SK-N-SH (cell line): Measurements from ENCODE around the gene APOC3. TPM values are rescaled to one million over a fixed set of nuclear protein-coding genes. Genes with fewer than 3 reads are reported as not detected.

ENCODE experiments used
- CTCF ChIA-PET: fragments of 300-600, 350-600 bp; formaldehyde crosslinking; extraction: SDS; loops from one replicate; lab custom pipeline; 2021; lab: Yijun Ruan, JAX
- POLR2A ChIA-PET: fragments of 350-600 bp; sonication (Branson Sonifier 250); formaldehyde crosslinking; extraction: SDS; loops from one replicate; lab custom pipeline; 2020; ENCODE audit warnings: antibody characterized with exemption, inconsistent platforms; lab: Yijun Ruan, JAX
- DNase-seq: peaks from one replicate; pipeline ENCODE4 v3.0.0; 2012
- H2AFZ ChIP-seq: fragments of 200-600 bp; sonication (generic); 2 replicates; pipeline ENCODE4 v1.8.1; 2016; ENCODE audit warnings: antibody characterized with exemption, mild to moderate bottlenecking, low read depth
- H3F3A ChIP-seq: fragments of 200-600 bp; sonication (generic); replicated peaks from 2 replicates; pipeline ENCODE3; 2016; ENCODE audit warnings: antibody characterized with exemption, mild to moderate bottlenecking; ENCODE audit not compliant: insufficient read depth
- H3K27ac ChIP-seq, 2 experiments: fragments of 200-500 bp in 1 of 2; fragments of 200-600 bp in 1 of 2; sonication (Bioruptor generic) in 1 of 2; sonication (generic), shearing (Covaris generic) in 1 of 2; 2 replicates each; pipeline versions ENCODE4 v1.5.1 to v1.6.1; 2014 to 2016; ENCODE audit warnings: low read depth in 2 of 2, inconsistent platforms in 1 of 2, low read length in 1 of 2, mild to moderate bottlenecking in 1 of 2, mixed read lengths in 1 of 2
- H3K27me3 ChIP-seq: fragments of 200-600 bp; sonication (generic), shearing (Covaris generic); 2 replicates; pipeline ENCODE4 v1.6.1; 2016; ENCODE audit warnings: mixed run types; ENCODE audit not compliant: insufficient read depth
- H3K36me3 ChIP-seq, 2 experiments: fragments of 200-500 bp in 1 of 2; fragments of 200-600 bp in 1 of 2; sonication (Bioruptor generic) in 1 of 2; sonication (generic) in 1 of 2; replicated peaks in 1 of 2; 2 replicates each; pipeline versions ENCODE3 to v1.5.1; 2014 to 2016; ENCODE audit warnings: low read length in 1 of 2, mild to moderate bottlenecking in 1 of 2; ENCODE audit not compliant: insufficient read depth in 2 of 2, control insufficient read depth in 1 of 2
- H3K4me1 ChIP-seq, 2 experiments: fragments of 200-500 bp in 1 of 2; fragments of 200-600 bp in 1 of 2; sonication (Bioruptor generic) in 1 of 2; sonication (generic), shearing (Covaris generic) in 1 of 2; 2 replicates each; pipeline versions ENCODE4 v1.5.1 to v1.6.1; 2014 to 2016; ENCODE audit warnings: low read depth in 1 of 2, low read length in 1 of 2, mixed run types in 1 of 2; ENCODE audit not compliant: insufficient read depth in 2 of 2, control insufficient read depth in 1 of 2
- H3K4me2 ChIP-seq: fragments of 200-600 bp; sonication (generic), shearing (Covaris generic); 2 replicates; pipeline ENCODE4 v1.6.1; 2017; ENCODE audit warnings: mixed run types
- H3K4me3 ChIP-seq, 2 experiments: fragments of 200-500 bp in 1 of 2; fragments of 200-600 bp in 1 of 2; sonication (Bioruptor generic) in 1 of 2; sonication (generic), shearing (Covaris generic) in 1 of 2; 2 replicates each; pipeline versions ENCODE4 v1.5.1 to v1.8.1; 2014 to 2016; ENCODE audit warnings: low read depth in 2 of 2, inconsistent platforms in 1 of 2, low read length in 1 of 2, mild to moderate bottlenecking in 1 of 2, mixed read lengths in 1 of 2, moderate library complexity in 1 of 2
- H3K79me2 ChIP-seq: fragments of 200-600 bp; sonication (generic); 2 replicates; pipeline ENCODE4 v1.8.1; 2017; ENCODE audit warnings: mild to moderate bottlenecking; ENCODE audit not compliant: insufficient read depth
- H3K9ac ChIP-seq: fragments of 200-600 bp; sonication (generic); 2 replicates; pipeline ENCODE4 v1.6.1; 2017; ENCODE audit warnings: mixed run types
- H3K9me2 ChIP-seq: fragments of 200-600 bp; sonication (generic); 2 replicates; pipeline ENCODE4 v1.6.1; 2017; ENCODE audit warnings: mixed run types
- H3K9me3 ChIP-seq: fragments of 200-600 bp; sonication (generic); 2 replicates; pipeline ENCODE4 v1.6.1; 2017; ENCODE audit warnings: mixed run types, mild to moderate bottlenecking, moderate library complexity
- H4K20me1 ChIP-seq: fragments of 200-600 bp; sonication (generic); 2 replicates; pipeline ENCODE4 v1.6.1; 2017; ENCODE audit warnings: mild to moderate bottlenecking, mixed run types; ENCODE audit not compliant: insufficient read depth
- EZH2phosphoT487 ChIP-seq: fragments of 200-600 bp; sonication (generic); IDR thresholded peaks from 2 replicates; pipeline ENCODE4 v1.6.1; 2017; ENCODE audit warnings: low read depth, mixed run types, mild to moderate bottlenecking, antibody characterized with exemption, moderate library complexity, borderline replicate concordance
- FOSL2 ChIP-seq: IDR thresholded peaks from 2 replicates; pipeline ENCODE4 v1.4.0; 2012; ENCODE audit warnings: low read depth, mild to moderate bottlenecking, moderate library complexity, borderline replicate concordance
- GATA2 ChIP-seq: sonication (generic); formaldehyde crosslinking; IDR thresholded peaks from 2 replicates; pipeline ENCODE4 v1.5.0; 2020; ENCODE audit warnings: mild to moderate bottlenecking, missing genetic modification reagents
- MXI1 ChIP-seq: IDR thresholded peaks from 2 replicates; pipeline ENCODE4 v1.6.1; 2012; ENCODE audit warnings: mild to moderate bottlenecking, low read depth, low read length, improper control_type of control experiment
- NFIC ChIP-seq: IDR thresholded peaks from 2 replicates; pipeline ENCODE4 v1.4.0; 2012; ENCODE audit warnings: borderline replicate concordance
- PBX3 ChIP-seq: IDR thresholded peaks from 2 replicates; pipeline ENCODE4; 2012
- POLR2AphosphoS5 ChIP-seq: IDR thresholded peaks from 2 replicates; pipeline ENCODE4 v1.6.1; 2012; ENCODE audit warnings: low read depth, low read length
- RAD21 ChIP-seq: IDR thresholded peaks from 2 replicates; pipeline ENCODE4 v1.6.1; 2012; ENCODE audit warnings: mild to moderate bottlenecking, low read length
- RXRA ChIP-seq: IDR thresholded peaks from 2 replicates; pipeline ENCODE4 v1.4.0; 2012; ENCODE audit warnings: low read depth, mild to moderate bottlenecking, borderline replicate concordance
- TCF12 ChIP-seq: IDR thresholded peaks from 2 replicates; pipeline ENCODE4 v1.4.0; 2012
- USF1 ChIP-seq: IDR thresholded peaks from 2 replicates; pipeline ENCODE4 v1.4.0; 2012; ENCODE audit warnings: low read depth, borderline replicate concordance
- WGBS: methylation state at CpG from one replicate; pipeline ENCODE4 v1.1.6; 2017; ENCODE audit warnings: low lambda C conversion rate; 5-methylcytosine and 5-hydroxymethylcytosine counted together
- polyA plus RNA-seq, 3 experiments: library from polyadenylated mRNA; depleted of rRNA; stranded (reverse); fragments of >200 nt; gene quantifications; 2 replicates each; pipeline ENCODE4 v1.2.3, GENCODE V29; 2012
- TF ChIP-seq, protein P1 (sequence below): fragments of 200-600 bp; sonication (generic); IDR thresholded peaks from 2 replicates; pipeline ENCODE4 v1.6.1; 2017; ENCODE audit warnings: antibody characterized with exemption, mild to moderate bottlenecking, moderate library complexity

The APOC3 gene
- polyA plus RNA-seq, 1 of the 3 experiments (the other 2 are of a cell fraction), result not detected

GRCh38 chr11:116792869-116793771, 36.6 kb upstream of the APOC3 start:
- POLR2A ChIA-PET, result no interaction called here
- no peaks in the 10 kb centered on the region for H3K79me2 ChIP-seq
- peak overlapping the region; percentile 73 for H2AFZ ChIP-seq
- 67% methylated on average over 8 of the region's 8 CpGs for WGBS
- peak overlapping the region in 1 of 2 experiments; percentile 44; a peak in 2 of 4 replicates for H3K27ac ChIP-seq
- no peak overlapping the region for H3K4me3 ChIP-seq
- H3K4me2 ChIP-seq, result no peak overlapping the region
- H4K20me1 ChIP-seq, result no peaks in the 10 kb centered on the region
- peaks cover 11% of the 10 kb centered on the region for H3F3A ChIP-seq
- no peaks in the 10 kb centered on the region for H3K27me3 ChIP-seq
- TF ChIP-seq FOSL2 (peak; percentile 74; the same call in 1 of the 2 replicates), TCF12 (peak; percentile 45), EZH2phosphoT487 (no peak), NFIC (0 out of 2 replicates have a peak, but pooled peaks have one; percentile 17), RAD21 (no peak), GATA2 (no peak), PBX3 (peak; percentile 45)
- no peak overlapping the region for H3K9ac ChIP-seq
- peaks cover 8 to 12% of the 10 kb centered on the region in 2 experiments; a peak in 2 of 4 replicates for H3K4me1 ChIP-seq
- no peaks in the 10 kb centered on the region for H3K9me2 ChIP-seq
- H3K9me3 ChIP-seq, result no peaks in the 10 kb centered on the region
- CTCF ChIA-PET, result interaction anchor here (0.7 to 11.4 kb wide), 6 partner anchors 23 to 439 kb away, joined by 3 to 268 read pairs (median 12); partner anchors contain the start of genes APOA1, PCSK7 and SIK3
- H3K36me3 ChIP-seq, result no peaks in the 10 kb centered on the region
- no peak for DNase-seq

- Histone ChIP-seq H3K4me3 (no peak overlapping the region), H3K9me2 (no peaks in the 10 kb centered on the region), H3K9me3 (no peaks in the 10 kb centered on the region), H3K36me3 (no peaks in the 10 kb centered on the region), H3K27me3 (no peaks in the 10 kb centered on the region), H3K4me2 (no peak overlapping the region), H3K9ac (no peak overlapping the region), H3K27ac (peak overlapping the region in 1 of 2 experiments; percentile 44; a peak in 2 of 4 replicates), H3K4me1 (peaks cover 8% of the 10 kb centered on the region in 2 experiments; a peak in 2 of 4 replicates), H3F3A (peaks cover 11% of the 10 kb centered on the region), H4K20me1 (no peaks in the 10 kb centered on the region), H2AFZ (peak overlapping the region; percentile 73), H3K79me2 (no peaks in the 10 kb centered on the region)
- DNase-seq, result peak; percentile 27
- 100% methylated on average over 1 of the region's 1 CpG for WGBS
- POLR2A ChIA-PET, result no interaction called here
- CTCF ChIA-PET, result interaction anchor here (0.7 to 11.4 kb wide), 5 partner anchors 43 to 438 kb away, joined by 3 to 268 read pairs (median 8); partner anchors contain the start of genes APOA1, PCSK7 and SIK3
- TF ChIP-seq, protein P1, sequence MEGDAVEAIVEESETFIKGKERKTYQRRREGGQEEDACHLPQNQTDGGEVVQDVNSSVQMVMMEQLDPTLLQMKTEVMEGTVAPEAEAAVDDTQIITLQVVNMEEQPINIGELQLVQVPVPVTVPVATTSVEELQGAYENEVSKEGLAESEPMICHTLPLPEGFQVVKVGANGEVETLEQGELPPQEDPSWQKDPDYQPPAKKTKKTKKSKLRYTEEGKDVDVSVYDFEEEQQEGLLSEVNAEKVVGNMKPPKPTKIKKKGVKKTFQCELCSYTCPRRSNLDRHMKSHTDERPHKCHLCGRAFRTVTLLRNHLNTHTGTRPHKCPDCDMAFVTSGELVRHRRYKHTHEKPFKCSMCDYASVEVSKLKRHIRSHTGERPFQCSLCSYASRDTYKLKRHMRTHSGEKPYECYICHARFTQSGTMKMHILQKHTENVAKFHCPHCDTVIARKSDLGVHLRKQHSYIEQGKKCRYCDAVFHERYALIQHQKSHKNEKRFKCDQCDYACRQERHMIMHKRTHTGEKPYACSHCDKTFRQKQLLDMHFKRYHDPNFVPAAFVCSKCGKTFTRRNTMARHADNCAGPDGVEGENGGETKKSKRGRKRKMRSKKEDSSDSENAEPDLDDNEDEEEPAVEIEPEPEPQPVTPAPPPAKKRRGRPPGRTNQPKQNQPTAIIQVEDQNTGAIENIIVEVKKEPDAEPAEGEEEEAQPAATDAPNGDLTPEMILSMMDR, result no peak
- TF ChIP-seq USF1 (peak; percentile 85), RXRA (no peak), RAD21 (no peak), MXI1 (no peak), POLR2AphosphoS5 (no peak)
Observed at GRCh38 chr11:116793772-116794097, 36.0 kb upstream of the APOC3 start.
